T-helper 1 cell (primary cell): ENCODE data around the gene TSPAN32.
A peak's percentile ranks its signal among the peaks of the same experiment; 100 is the strongest.
"Not testable (repeated sequence)": the region's sequence is repeated elsewhere in the genome, so short reads cannot be mapped to it uniquely, and the experiment has no call there.

Experiments used
- DNase-seq, 5 donors: peaks; one replicate each; pipeline ENCODE4 v3.0.0-alpha.2; 2012 to 2020

The TSPAN32 gene

GRCh38 chr11:2267306-2267850 lies 34.4 kb upstream of the TSPAN32 start:
- DNase-seq, result no peak

GRCh38 chr11:2267851-2268728 lies 33.7 kb upstream of the TSPAN32 start:
- no peak for DNase-seq

- peak in 1 of 5 donors; percentile 62 for DNase-seq
These were observed 32.8 kb upstream of the TSPAN32 start for GRCh38 chr11:2268729-2269600.

- DNase-seq, result peak in 1 of 5 donors; percentile 74
These were observed 32.1 kb upstream of the TSPAN32 start for GRCh38 chr11:2269601-2270321.

- no peak for DNase-seq
These were observed 31.3 kb upstream of the TSPAN32 start, which contains the start of gene ASCL2 for GRCh38 chr11:2270322-2271076. TSS of gene ASCL2 (minus strand) at chr11:2270588. CDS start at chr11:2270332, 256 bp downstream.

GRCh38 chr11:2271077-2271326 lies 30.8 kb upstream of the TSPAN32 start:
- no peak for DNase-seq

GRCh38 chr11:2271327-2272227 lies 30.2 kb upstream of the TSPAN32 start:
- DNase-seq, result no peak

- no peak for DNase-seq
These were observed 29.4 kb upstream of the TSPAN32 start for GRCh38 chr11:2272228-2272945.

GRCh38 chr11:2272946-2273280 lies 28.9 kb upstream of the TSPAN32 start:
- no peak for DNase-seq

GRCh38 chr11:2273311-2273710 lies 28.5 kb upstream of the TSPAN32 start:
- no peak for DNase-seq

- DNase-seq, result no peak
These were observed 28.0 kb upstream of the TSPAN32 start for GRCh38 chr11:2273771-2274170.

GRCh38 chr11:2275334-2276279 lies 26.2 kb upstream of the TSPAN32 start:
- DNase-seq, result no peak

- DNase-seq, result no peak
These were observed 25.4 kb upstream of the TSPAN32 start for GRCh38 chr11:2276280-2277007.

GRCh38 chr11:2277008-2277346 lies 24.8 kb upstream of the TSPAN32 start:
- DNase-seq, result no peak

GRCh38 chr11:2277933-2278523 lies 23.8 kb upstream of the TSPAN32 start:
- DNase-seq, result no peak

GRCh38 chr11:2280208-2280607 lies 21.6 kb upstream of the TSPAN32 start:
- DNase-seq, result no peak

GRCh38 chr11:2286350-2286749 lies 15.5 kb upstream of the TSPAN32 start:
- not testable (repeated sequence) for DNase-seq

GRCh38 chr11:2287091-2287490 lies 14.7 kb upstream of the TSPAN32 start:
- no peak for DNase-seq
